A549 (cell line): ENCODE results near the gene TOP2A.

ENCODE experiments used
- EP300 ChIP-seq, 2 experiments: fragments of >200 bp; sonication (Bioruptor Twin); formaldehyde crosslinking; IDR thresholded peaks; 2 replicates in 1 of 2; 3 replicates in 1 of 2; pipeline ENCODE4 v1.6.1; 2016 to 2017
- JUN ChIP-seq, 2 experiments: fragments of >200 bp; sonication (Bioruptor Twin); formaldehyde crosslinking; IDR thresholded peaks; 2 replicates in 1 of 2; 3 replicates in 1 of 2; pipeline ENCODE4 v1.6.1; 2016 to 2017
- JUNB ChIP-seq: fragments of >200 bp; sonication (Bioruptor Twin); formaldehyde crosslinking; IDR thresholded peaks from 2 replicates; pipeline ENCODE4 v1.6.1; 2016
- KDM1A ChIP-seq: fragments of 200-600 bp; sonication (generic); IDR thresholded peaks from 2 replicates; pipeline ENCODE4 v1.6.1; 2016; ENCODE audit warnings: low read depth, mild to moderate bottlenecking
- PHF8 ChIP-seq: fragments of 200-600 bp; sonication (generic); IDR thresholded peaks from 2 replicates; pipeline ENCODE4 v1.6.1; 2016; ENCODE audit warnings: low read depth, mild to moderate bottlenecking, antibody characterized with exemption, moderate library complexity, borderline replicate concordance
- POLR2A ChIP-seq: IDR thresholded peaks from 2 replicates; pipeline ENCODE4 v1.6.1; 2012; ENCODE audit warnings: mild to moderate bottlenecking, low read length
- POLR2AphosphoS2 ChIP-seq: conservative IDR thresholded peaks from 2 replicates; pipeline ENCODE4 v1.6.1; 2012; ENCODE audit warnings: low read length, improper control_type of control experiment, inconsistent platforms
- RCOR1 ChIP-seq: fragments of 150-350 bp; IDR thresholded peaks from 2 replicates; pipeline ENCODE4 v1.6.1; 2014; ENCODE audit warnings: antibody characterized with exemption, low read length, low read depth
- ZNF302 ChIP-seq: fragments of 250-450 bp; sonication (Bioruptor Pico); IDR thresholded peaks from 2 replicates; pipeline ENCODE4 v1.9.0; 2021; ENCODE audit warnings: inconsistent platforms, mild to moderate bottlenecking, moderate library complexity
- TF ChIP-seq, protein P1 (sequence below): fragments of >200 bp; sonication (Bioruptor Twin); formaldehyde crosslinking; IDR thresholded peaks from 3 replicates; pipeline ENCODE4 v1.5.1; 2016
- TF ChIP-seq, protein P2 (sequence below): fragments of 200-600 bp; sonication (generic); IDR thresholded peaks from 2 replicates; pipeline ENCODE4 v1.6.1; 2016; ENCODE audit warnings: antibody characterized with exemption, mild to moderate bottlenecking, moderate library complexity
- TF ChIP-seq, protein P3 (sequence below): fragments of 450-650 bp; IDR thresholded peaks from 2 replicates; pipeline ENCODE4 v1.6.1; 2014; ENCODE audit warnings: antibody characterized with exemption
- TF ChIP-seq, protein P4 (sequence below): IDR thresholded peaks from 2 replicates; pipeline ENCODE4 v1.6.1; 2012

DNA sequence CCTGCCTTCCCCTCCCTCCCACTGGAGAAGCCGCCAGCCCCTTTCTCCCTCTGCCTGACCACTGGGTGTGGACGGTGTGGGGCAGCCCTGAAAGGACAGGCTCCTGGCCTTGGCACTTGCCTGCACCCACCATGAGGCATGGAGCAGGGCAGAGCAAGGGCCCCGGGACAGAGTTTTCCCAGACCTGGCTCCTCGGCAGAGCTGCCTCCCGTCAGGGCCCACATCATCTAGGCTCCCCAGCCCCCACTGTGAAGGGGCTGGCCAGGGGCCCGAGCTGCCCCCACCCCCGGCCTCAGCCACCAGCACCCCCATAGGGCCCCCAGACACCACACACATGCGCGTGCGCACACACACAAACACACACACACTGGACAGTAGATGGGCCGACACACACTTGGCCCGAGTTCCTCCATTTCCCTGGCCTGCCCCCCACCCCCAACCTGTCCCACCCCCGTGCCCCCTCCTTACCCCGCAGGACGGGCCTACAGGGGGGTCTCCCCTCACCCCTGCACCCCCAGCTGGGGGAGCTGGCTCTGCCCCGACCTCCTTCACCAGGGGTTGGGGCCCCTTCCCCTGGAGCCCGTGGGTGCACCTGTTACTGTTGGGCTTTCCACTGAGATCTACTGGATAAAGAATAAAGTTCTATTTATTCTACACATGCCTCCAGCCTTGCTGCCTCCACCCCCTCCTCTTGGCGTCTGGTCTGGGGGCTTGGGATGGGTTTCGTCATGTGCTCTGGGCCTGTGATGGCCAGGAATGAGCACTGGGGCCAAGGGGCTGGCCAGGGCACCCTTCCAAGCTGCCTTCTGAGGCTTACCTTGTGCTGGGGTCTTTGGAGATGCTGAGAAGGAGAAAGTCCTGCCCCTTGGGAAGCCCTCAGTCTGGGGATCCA is 60.5 kb downstream of the TOP2A start:
- TF ChIP-seq, protein P1, sequence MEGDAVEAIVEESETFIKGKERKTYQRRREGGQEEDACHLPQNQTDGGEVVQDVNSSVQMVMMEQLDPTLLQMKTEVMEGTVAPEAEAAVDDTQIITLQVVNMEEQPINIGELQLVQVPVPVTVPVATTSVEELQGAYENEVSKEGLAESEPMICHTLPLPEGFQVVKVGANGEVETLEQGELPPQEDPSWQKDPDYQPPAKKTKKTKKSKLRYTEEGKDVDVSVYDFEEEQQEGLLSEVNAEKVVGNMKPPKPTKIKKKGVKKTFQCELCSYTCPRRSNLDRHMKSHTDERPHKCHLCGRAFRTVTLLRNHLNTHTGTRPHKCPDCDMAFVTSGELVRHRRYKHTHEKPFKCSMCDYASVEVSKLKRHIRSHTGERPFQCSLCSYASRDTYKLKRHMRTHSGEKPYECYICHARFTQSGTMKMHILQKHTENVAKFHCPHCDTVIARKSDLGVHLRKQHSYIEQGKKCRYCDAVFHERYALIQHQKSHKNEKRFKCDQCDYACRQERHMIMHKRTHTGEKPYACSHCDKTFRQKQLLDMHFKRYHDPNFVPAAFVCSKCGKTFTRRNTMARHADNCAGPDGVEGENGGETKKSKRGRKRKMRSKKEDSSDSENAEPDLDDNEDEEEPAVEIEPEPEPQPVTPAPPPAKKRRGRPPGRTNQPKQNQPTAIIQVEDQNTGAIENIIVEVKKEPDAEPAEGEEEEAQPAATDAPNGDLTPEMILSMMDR: no peak
- TF ChIP-seq POLR2A: no peak
- TF ChIP-seq JUN (IDR thresholded peaks at IDR 0.05): no peak
- TF ChIP-seq, protein P2, sequence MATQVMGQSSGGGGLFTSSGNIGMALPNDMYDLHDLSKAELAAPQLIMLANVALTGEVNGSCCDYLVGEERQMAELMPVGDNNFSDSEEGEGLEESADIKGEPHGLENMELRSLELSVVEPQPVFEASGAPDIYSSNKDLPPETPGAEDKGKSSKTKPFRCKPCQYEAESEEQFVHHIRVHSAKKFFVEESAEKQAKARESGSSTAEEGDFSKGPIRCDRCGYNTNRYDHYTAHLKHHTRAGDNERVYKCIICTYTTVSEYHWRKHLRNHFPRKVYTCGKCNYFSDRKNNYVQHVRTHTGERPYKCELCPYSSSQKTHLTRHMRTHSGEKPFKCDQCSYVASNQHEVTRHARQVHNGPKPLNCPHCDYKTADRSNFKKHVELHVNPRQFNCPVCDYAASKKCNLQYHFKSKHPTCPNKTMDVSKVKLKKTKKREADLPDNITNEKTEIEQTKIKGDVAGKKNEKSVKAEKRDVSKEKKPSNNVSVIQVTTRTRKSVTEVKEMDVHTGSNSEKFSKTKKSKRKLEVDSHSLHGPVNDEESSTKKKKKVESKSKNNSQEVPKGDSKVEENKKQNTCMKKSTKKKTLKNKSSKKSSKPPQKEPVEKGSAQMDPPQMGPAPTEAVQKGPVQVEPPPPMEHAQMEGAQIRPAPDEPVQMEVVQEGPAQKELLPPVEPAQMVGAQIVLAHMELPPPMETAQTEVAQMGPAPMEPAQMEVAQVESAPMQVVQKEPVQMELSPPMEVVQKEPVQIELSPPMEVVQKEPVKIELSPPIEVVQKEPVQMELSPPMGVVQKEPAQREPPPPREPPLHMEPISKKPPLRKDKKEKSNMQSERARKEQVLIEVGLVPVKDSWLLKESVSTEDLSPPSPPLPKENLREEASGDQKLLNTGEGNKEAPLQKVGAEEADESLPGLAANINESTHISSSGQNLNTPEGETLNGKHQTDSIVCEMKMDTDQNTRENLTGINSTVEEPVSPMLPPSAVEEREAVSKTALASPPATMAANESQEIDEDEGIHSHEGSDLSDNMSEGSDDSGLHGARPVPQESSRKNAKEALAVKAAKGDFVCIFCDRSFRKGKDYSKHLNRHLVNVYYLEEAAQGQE: no peak
- TF ChIP-seq POLR2AphosphoS2: no peak
- no peak for TF ChIP-seq EP300 (IDR thresholded peaks at IDR 0.05)
- TF ChIP-seq, protein P3, sequence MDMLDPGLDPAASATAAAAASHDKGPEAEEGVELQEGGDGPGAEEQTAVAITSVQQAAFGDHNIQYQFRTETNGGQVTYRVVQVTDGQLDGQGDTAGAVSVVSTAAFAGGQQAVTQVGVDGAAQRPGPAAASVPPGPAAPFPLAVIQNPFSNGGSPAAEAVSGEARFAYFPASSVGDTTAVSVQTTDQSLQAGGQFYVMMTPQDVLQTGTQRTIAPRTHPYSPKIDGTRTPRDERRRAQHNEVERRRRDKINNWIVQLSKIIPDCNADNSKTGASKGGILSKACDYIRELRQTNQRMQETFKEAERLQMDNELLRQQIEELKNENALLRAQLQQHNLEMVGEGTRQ: no peak
- no peak for TF ChIP-seq RCOR1
- TF ChIP-seq, protein P4, sequence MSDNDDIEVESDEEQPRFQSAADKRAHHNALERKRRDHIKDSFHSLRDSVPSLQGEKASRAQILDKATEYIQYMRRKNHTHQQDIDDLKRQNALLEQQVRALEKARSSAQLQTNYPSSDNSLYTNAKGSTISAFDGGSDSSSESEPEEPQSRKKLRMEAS: no peak
- TF ChIP-seq ZNF302 (CRISPR knock-in tag): no peak
- no peak for TF ChIP-seq PHF8
- TF ChIP-seq JUNB: no peak
- TF ChIP-seq KDM1A: no peak
